GM06990 (cell line): ENCODE measurements around the gene APEH.

Experiments used
- DNase-seq: peaks from one replicate; pipeline ENCODE4 v3.0.0-alpha.2; 2011; ENCODE audit not compliant: insufficient read length; ENCODE audit errors: extremely low read depth
- H3K27me3 ChIP-seq: replicated peaks from 2 replicates; pipeline ENCODE4 v1.6.0; 2011; ENCODE audit warnings: low read length; ENCODE audit not compliant: control insufficient read depth, insufficient read depth
- H3K36me3 ChIP-seq: 2 replicates; pipeline ENCODE4 v1.5.1; 2011; ENCODE audit warnings: low read length; ENCODE audit not compliant: control insufficient read depth, insufficient read depth
- H3K4me3 ChIP-seq: replicated peaks from 2 replicates; pipeline ENCODE4 v1.5.1; 2011; ENCODE audit warnings: low read depth, mild to moderate bottlenecking, control low read depth, low read length
- TF ChIP-seq, protein P1 (sequence below): IDR thresholded peaks from 2 replicates; pipeline ENCODE4 v1.5.1; 2011; ENCODE audit warnings: low read length, control low read depth, mild to moderate bottlenecking, inconsistent platforms; ENCODE audit not compliant: insufficient read depth, poor library complexity, severe bottlenecking

APEH gene

DNA sequence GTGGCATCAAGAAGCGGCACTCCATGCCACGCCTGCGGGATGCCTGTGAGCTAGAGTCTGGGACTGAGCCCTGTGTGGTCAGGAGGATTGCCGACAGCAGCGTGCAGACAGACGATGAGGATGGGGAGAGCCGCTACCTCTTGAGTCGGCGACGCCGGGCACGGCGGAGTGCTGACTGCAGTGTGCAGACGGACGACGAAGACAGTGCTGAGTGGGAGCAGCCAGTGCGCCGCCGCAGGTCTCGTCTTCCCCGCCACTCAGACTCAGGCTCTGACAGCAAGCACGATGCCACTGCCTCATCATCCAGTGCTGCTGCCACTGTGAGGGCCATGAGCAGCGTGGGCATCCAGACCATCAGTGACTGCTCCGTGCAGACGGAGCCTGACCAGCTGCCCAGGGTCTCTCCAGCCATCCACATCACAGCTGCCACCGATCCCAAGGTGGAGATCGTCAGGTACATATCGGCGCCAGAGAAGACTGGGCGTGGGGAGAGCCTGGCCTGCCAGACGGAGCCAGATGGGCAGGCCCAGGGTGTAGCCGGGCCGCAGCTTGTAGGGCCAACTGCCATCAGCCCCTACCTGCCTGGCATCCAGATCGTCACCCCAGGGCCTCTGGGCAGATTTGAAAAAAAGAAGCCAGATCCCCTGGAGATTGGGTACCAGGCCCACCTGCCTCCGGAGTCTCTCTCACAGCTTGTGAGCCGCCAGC is 16.8 kb upstream of the APEH start:
- Histone ChIP-seq H3K4me3 (no peak overlapping the region), H3K36me3 (no peaks in the 10 kb centered on the region), H3K27me3 (no peaks in the 10 kb centered on the region)
- DNase-seq, result no peak
- TF ChIP-seq, protein P1, sequence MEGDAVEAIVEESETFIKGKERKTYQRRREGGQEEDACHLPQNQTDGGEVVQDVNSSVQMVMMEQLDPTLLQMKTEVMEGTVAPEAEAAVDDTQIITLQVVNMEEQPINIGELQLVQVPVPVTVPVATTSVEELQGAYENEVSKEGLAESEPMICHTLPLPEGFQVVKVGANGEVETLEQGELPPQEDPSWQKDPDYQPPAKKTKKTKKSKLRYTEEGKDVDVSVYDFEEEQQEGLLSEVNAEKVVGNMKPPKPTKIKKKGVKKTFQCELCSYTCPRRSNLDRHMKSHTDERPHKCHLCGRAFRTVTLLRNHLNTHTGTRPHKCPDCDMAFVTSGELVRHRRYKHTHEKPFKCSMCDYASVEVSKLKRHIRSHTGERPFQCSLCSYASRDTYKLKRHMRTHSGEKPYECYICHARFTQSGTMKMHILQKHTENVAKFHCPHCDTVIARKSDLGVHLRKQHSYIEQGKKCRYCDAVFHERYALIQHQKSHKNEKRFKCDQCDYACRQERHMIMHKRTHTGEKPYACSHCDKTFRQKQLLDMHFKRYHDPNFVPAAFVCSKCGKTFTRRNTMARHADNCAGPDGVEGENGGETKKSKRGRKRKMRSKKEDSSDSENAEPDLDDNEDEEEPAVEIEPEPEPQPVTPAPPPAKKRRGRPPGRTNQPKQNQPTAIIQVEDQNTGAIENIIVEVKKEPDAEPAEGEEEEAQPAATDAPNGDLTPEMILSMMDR, result no peak

DNA sequence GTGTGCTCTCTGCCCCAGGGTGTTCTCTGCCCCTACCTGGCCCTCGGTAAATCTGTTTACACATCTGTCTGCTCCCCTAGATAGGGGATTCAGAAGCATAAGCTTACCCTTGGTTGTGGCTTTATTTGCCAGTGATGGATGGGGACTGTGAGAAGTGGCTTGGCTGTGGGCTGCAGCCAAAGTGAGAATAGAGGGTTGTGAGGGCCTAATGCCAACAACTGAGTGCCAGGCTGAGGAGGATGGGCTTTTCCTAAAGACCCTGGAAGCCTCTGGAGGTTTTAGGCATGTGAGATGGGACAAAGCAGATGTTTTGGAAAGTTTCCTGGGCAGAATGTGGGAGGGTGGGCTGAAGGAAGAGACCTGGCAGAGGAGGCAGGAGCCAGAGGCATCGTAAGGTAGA is 15.4 kb upstream of the APEH start:
- Histone ChIP-seq H3K36me3 (no peaks in the 10 kb centered on the region), H3K27me3 (no peaks in the 10 kb centered on the region), H3K4me3 (no peak overlapping the region)
- DNase-seq, result no peak
- TF ChIP-seq, protein P1, result no peak

DNA sequence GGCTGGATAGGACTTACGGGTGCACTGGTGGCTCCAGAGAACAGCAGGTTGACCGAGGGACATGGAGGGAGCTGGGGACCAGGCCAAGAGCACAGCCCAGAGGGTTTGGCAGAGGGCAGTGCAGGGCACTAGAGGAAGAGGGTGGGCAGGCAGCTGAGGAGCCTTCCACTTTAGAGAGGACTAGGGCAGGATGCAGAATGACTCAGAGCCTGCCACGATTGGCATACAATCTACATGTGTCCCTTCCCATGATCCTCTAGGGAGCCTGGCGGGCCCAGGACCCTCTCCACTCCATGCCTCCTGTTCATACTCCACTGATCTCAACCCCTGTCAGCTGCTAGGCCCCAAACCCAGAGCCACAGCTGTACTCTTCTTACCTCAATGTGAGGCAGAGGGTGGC is 14.4 kb upstream of the APEH start:
- no peaks in the 10 kb centered on the region for H3K36me3 ChIP-seq
- no peak overlapping the region for H3K4me3 ChIP-seq
- no peaks in the 10 kb centered on the region for H3K27me3 ChIP-seq
- no peak for DNase-seq
- TF ChIP-seq, protein P1, result no peak

DNA sequence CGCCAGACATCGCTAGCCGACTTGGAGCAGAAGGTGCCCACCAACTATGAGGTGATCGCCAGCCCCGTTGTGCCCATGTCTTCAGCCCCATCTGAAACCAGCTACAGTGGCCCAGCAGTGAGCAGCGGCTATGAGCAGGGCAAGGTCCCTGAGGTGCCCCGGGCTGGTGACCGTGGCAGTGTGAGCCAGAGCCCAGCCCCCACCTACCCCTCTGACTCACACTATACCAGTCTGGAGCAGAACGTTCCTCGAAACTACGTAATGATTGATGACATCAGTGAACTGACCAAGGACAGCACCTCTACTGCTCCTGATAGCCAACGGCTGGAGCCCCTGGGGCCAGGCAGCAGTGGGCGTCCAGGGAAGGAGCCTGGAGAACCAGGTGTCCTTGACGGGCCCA is 12.9 kb upstream of the APEH start:
- TF ChIP-seq, protein P1, result no peak
- H3K36me3 ChIP-seq, result no peaks in the 10 kb centered on the region
- DNase-seq, result no peak

DNA sequence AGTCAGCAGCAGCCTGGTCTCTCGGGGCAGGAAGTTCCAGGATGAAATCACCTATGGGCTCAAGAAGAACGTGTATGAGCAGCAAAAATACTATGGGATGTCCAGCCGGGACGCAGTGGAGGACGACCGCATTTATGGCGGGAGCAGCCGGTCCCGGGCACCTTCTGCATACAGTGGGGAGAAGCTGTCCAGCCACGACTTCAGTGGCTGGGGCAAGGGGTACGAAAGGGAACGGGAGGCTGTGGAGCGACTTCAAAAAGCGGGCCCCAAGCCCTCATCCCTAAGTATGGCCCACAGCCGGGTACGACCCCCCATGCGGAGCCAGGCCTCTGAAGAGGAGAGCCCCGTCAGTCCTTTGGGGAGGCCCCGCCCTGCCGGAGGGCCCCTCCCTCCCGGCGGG is 12.1 kb upstream of the APEH start:
- H3K36me3 ChIP-seq, result no peaks in the 10 kb centered on the region
- no peak for DNase-seq
- TF ChIP-seq, protein P1, result no peak
- no peak overlapping the region for H3K4me3 ChIP-seq
- no peaks in the 10 kb centered on the region for H3K27me3 ChIP-seq

More for the DNA sequence above, 12.9 kb upstream of the APEH start:
- no peaks in the 10 kb centered on the region for H3K27me3 ChIP-seq
- no peak overlapping the region for H3K4me3 ChIP-seq

DNA sequence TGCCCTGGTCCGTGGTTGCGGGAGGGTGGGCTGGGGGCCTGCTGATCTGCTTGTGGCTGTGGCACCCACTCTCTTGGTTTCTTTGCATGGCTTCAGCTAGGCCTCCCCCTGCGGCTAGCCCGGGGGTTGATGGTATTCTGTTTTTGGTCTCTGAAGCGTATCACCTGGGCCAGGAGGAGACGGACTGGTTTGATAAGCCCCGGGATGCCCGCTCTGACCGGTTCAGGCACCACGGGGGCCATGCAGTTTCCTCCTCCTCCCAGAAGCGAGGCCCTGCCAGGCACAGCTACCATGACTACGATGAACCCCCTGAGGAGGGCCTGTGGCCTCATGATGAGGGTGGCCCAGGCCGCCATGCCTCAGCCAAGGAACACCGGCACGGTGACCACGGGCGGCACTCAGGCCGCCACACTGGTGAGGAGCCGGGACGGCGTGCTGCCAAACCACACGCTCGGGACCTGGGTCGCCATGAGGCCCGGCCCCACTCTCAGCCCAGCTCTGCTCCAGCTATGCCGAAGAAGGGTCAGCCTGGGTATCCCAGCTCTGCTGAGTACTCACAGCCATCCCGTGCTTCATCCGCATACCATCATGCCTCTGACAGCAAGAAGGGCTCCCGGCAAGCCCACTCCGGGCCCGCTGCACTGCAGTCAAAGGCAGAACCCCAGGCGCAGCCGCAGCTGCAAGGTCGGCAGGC is 11.3 kb upstream of the APEH start:
- Histone ChIP-seq H3K36me3 (no peaks in the 10 kb centered on the region), H3K4me3 (no peak overlapping the region), H3K27me3 (no peaks in the 10 kb centered on the region)
- no peak for DNase-seq
- TF ChIP-seq, protein P1, result no peak
